ENCODE data around the gene SCG2.
A peak's percentile ranks its signal among the peaks of the same experiment; 100 is the strongest.
"Not testable (repeated sequence)": the region's sequence is repeated elsewhere in the genome, so short reads cannot be mapped to it uniquely, and the experiment has no call there.

SCG2 gene

GRCh38 chr2:223602972-223603371, 811 bp upstream of the SCG2 start:
- H3K36me3 ChIP-seq (ENCODE audit: insufficient read depth, low read length): no peaks in the 10 kb centered on the region
- DNase-seq (ENCODE audit: low read depth, low spot score): no peak
- peak overlapping the region; percentile 70 for H3K4me3 ChIP-seq
- no peaks in the 10 kb centered on the region for H3K9me3 ChIP-seq (ENCODE audit: low read depth, low read length)
- TF ChIP-seq POLR2AphosphoS5 (IDR thresholded peaks at IDR 0.05; ENCODE audit: borderline replicate concordance, low read depth, low read length) (no peak), FOXP2 (optimal IDR thresholded peaks at IDR 0.05; ENCODE audit: control extremely low read depth, extremely low read length, insufficient read depth) (no peak), EZH2 (IDR thresholded peaks at IDR 0.05) (no peak)
- H3K27ac ChIP-seq: peak overlapping the region; percentile 47; the same call in 1 of the 2 replicates
- peak overlapping the region; percentile 8 for H3K9ac ChIP-seq (ENCODE audit: insufficient read length)

- Histone ChIP-seq H3K27ac (no peak overlapping the region), H3K36me3 (ENCODE audit: insufficient read depth, low read length) (no peaks in the 10 kb centered on the region), H3K9ac (ENCODE audit: insufficient read length) (no peak overlapping the region), H3K4me3 (no peak overlapping the region), H3K9me3 (ENCODE audit: low read depth, low read length) (no peaks in the 10 kb centered on the region)
- DNase-seq (ENCODE audit: low read depth, low spot score): no peak
- no peak for TF ChIP-seq FOXP2 (optimal IDR thresholded peaks at IDR 0.05; ENCODE audit: control extremely low read depth, extremely low read length, insufficient read depth)
- TF ChIP-seq EZH2 (IDR thresholded peaks at IDR 0.05): no peak
- no peak for TF ChIP-seq POLR2AphosphoS5 (IDR thresholded peaks at IDR 0.05; ENCODE audit: borderline replicate concordance, low read depth, low read length)
Measured at GRCh38 chr2:223601018-223601417, 1.1 kb downstream of the SCG2 start.

- H3K36me3 ChIP-seq (ENCODE audit: insufficient read depth, low read length): no peaks in the 10 kb centered on the region
- TF ChIP-seq FOXP2 (optimal IDR thresholded peaks at IDR 0.05; ENCODE audit: control extremely low read depth, extremely low read length, insufficient read depth): no peak
- no peak for TF ChIP-seq EZH2 (IDR thresholded peaks at IDR 0.05)
- TF ChIP-seq POLR2AphosphoS5 (IDR thresholded peaks at IDR 0.05; ENCODE audit: borderline replicate concordance, low read depth, low read length): no peak
- H3K9ac ChIP-seq (ENCODE audit: insufficient read length): no peak overlapping the region
- 0 out of 2 replicates have a peak overlapping the region, but pooled peaks have one; percentile 0 for H3K27ac ChIP-seq
- H3K4me3 ChIP-seq: peak overlapping the region; percentile 33; the same call in 1 of the 2 replicates
- no peaks in the 10 kb centered on the region for H3K9me3 ChIP-seq (ENCODE audit: low read depth, low read length)
- DNase-seq (ENCODE audit: low read depth, low spot score): no peak
Measured at GRCh38 chr2:223599640-223600380, 2.4 kb downstream of the SCG2 start.

- no peak for DNase-seq (ENCODE audit: low read depth, low spot score)
- H3K27ac ChIP-seq: 0 out of 2 replicates have a peak overlapping the region, but pooled peaks have one; percentile 0
- H3K9me3 ChIP-seq (ENCODE audit: low read depth, low read length): no peaks in the 10 kb centered on the region
- no peak overlapping the region for H3K9ac ChIP-seq (ENCODE audit: insufficient read length)
- H3K36me3 ChIP-seq (ENCODE audit: insufficient read depth, low read length): no peaks in the 10 kb centered on the region
- peak overlapping the region; percentile 33; the same call in 1 of the 2 replicates for H3K4me3 ChIP-seq
- TF ChIP-seq EZH2 (IDR thresholded peaks at IDR 0.05) (no peak), FOXP2 (optimal IDR thresholded peaks at IDR 0.05; ENCODE audit: control extremely low read depth, extremely low read length, insufficient read depth) (no peak), POLR2AphosphoS5 (IDR thresholded peaks at IDR 0.05; ENCODE audit: borderline replicate concordance, low read depth, low read length) (no peak)
Measured at GRCh38 chr2:223598994-223599639, 3.0 kb downstream of the SCG2 start.

GRCh38 chr2:223597076-223597475, 5.1 kb downstream of the SCG2 start:
- no peak overlapping the region for H3K4me3 ChIP-seq
- H3K36me3 ChIP-seq (ENCODE audit: insufficient read depth, low read length): no peaks in the 10 kb centered on the region
- DNase-seq (ENCODE audit: low read depth, low spot score): no peak
- H3K9me3 ChIP-seq (ENCODE audit: low read depth, low read length): no peaks in the 10 kb centered on the region
- TF ChIP-seq FOXP2 (optimal IDR thresholded peaks at IDR 0.05; ENCODE audit: control extremely low read depth, extremely low read length, insufficient read depth): no peak
- TF ChIP-seq POLR2AphosphoS5 (IDR thresholded peaks at IDR 0.05; ENCODE audit: borderline replicate concordance, low read depth, low read length): no peak
- no peak for TF ChIP-seq EZH2 (IDR thresholded peaks at IDR 0.05)
- no peak overlapping the region for H3K9ac ChIP-seq (ENCODE audit: insufficient read length)
- no peak overlapping the region for H3K27ac ChIP-seq

- no peaks in the 10 kb centered on the region for H3K9me3 ChIP-seq (ENCODE audit: low read depth, low read length)
Measured at GRCh38 chr2:223596208-223596607, 6.0 kb downstream of the SCG2 start.

GRCh38 chr2:223594831-223595230, 7.3 kb downstream of the SCG2 start:
- no peaks in the 10 kb centered on the region for H3K9me3 ChIP-seq (ENCODE audit: low read depth, low read length)
- H3K36me3 ChIP-seq (ENCODE audit: insufficient read depth, low read length): no peaks in the 10 kb centered on the region
- H3K27ac ChIP-seq: no peak overlapping the region
- H3K4me3 ChIP-seq: no peak overlapping the region
- no peak for DNase-seq (ENCODE audit: low read depth, low spot score)
- TF ChIP-seq POLR2AphosphoS5 (IDR thresholded peaks at IDR 0.05; ENCODE audit: borderline replicate concordance, low read depth, low read length): no peak
- TF ChIP-seq FOXP2 (optimal IDR thresholded peaks at IDR 0.05; ENCODE audit: control extremely low read depth, extremely low read length, insufficient read depth): no peak
- TF ChIP-seq EZH2 (IDR thresholded peaks at IDR 0.05): no peak
- no peak overlapping the region for H3K9ac ChIP-seq (ENCODE audit: insufficient read length)

More at GRCh38 chr2:223596208-223596607, 6.0 kb downstream of the SCG2 start:
- no peak for TF ChIP-seq FOXP2 (optimal IDR thresholded peaks at IDR 0.05; ENCODE audit: control extremely low read depth, extremely low read length, insufficient read depth)
- TF ChIP-seq EZH2 (IDR thresholded peaks at IDR 0.05): no peak
- TF ChIP-seq POLR2AphosphoS5 (IDR thresholded peaks at IDR 0.05; ENCODE audit: borderline replicate concordance, low read depth, low read length): no peak
- Histone ChIP-seq H3K36me3 (ENCODE audit: insufficient read depth, low read length) (no peaks in the 10 kb centered on the region), H3K27ac (no peak overlapping the region), H3K9ac (ENCODE audit: insufficient read length) (no peak overlapping the region), H3K4me3 (no peak overlapping the region)
- DNase-seq (ENCODE audit: low read depth, low spot score): no peak

GRCh38 chr2:223594259-223594658, 7.9 kb downstream of the SCG2 start:
- Histone ChIP-seq H3K9me3 (ENCODE audit: low read depth, low read length) (no peaks in the 10 kb centered on the region), H3K36me3 (ENCODE audit: insufficient read depth, low read length) (no peaks in the 10 kb centered on the region), H3K27ac (no peak overlapping the region), H3K9ac (ENCODE audit: insufficient read length) (no peak overlapping the region), H3K4me3 (no peak overlapping the region)
- TF ChIP-seq EZH2 (IDR thresholded peaks at IDR 0.05) (no peak), POLR2AphosphoS5 (IDR thresholded peaks at IDR 0.05; ENCODE audit: borderline replicate concordance, low read depth, low read length) (no peak), FOXP2 (optimal IDR thresholded peaks at IDR 0.05; ENCODE audit: control extremely low read depth, extremely low read length, insufficient read depth) (no peak)
- no peak for DNase-seq (ENCODE audit: low read depth, low spot score)

GRCh38 chr2:223592689-223593088, 9.5 kb downstream of the SCG2 start:
- H3K36me3 ChIP-seq (ENCODE audit: insufficient read depth, low read length); H3K4me3 ChIP-seq; H3K9me3 ChIP-seq (ENCODE audit: low read depth, low read length); DNase-seq (ENCODE audit: low read depth, low spot score); H3K27ac ChIP-seq; H3K9ac ChIP-seq (ENCODE audit: insufficient read length): not testable (repeated sequence)
